ENCODE results near the gene BEAN1. TPM values are rescaled to one million over a fixed set of nuclear protein-coding genes. Genes with fewer than 3 reads are reported as not detected.

BEAN1 gene
- total RNA-seq, 4 donors from 2014 or later, result not detected

DNA sequence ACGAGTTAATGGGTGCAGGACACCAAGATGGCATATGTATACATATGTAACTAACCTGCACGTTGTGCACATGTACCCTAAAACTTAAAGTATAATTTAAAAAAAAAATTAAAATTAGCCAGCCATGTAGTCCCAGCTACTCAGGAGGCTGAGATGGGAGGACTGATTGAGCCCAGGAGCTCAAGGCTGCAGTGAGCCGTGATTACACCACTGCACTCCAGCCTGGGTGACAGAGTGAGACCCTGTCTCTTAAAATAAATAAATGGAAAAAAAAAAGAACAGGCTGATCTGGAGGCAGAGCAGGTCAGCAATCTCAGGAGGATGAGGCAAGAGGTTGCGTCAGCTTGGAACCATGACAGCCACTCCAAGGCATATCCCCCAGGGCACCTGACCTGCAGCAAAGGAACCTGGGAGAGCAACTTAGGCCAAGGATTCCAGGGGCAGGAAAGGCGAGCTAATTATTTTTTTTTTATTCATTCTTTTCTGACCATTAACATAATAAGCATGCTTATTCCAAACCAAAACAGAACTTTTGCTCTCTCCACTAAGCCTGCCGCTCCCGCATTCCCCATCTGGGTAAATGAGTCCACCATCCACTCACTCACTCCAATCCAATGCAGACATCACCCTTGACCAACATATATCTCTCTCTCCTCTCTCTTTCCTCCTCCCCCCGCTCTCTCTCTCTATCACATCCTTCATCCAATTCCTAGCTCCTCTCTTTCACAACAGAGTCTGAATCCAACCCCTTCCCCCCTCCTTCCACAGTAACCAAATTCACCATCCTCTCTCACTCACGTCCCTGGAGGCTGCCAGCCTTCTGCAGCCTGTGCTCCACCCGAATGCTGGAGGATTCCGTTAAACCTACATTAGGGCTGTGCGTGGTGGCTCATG, 75.2 kb downstream of the BEAN1 start:
- Histone ChIP-seq H3K9me3 (no peaks in the 10 kb centered on the region), H3K36me3 (no peaks in the 10 kb centered on the region), H3K4me3 (no peak overlapping the region), H3K27ac (no peak overlapping the region), H3K27me3 (no peaks in the 10 kb centered on the region), H3K4me1 (no peaks in the 10 kb centered on the region)
- TF ChIP-seq CTCF (IDR thresholded peaks at IDR 0.05) (no peak), POLR2A (IDR thresholded peaks at IDR 0.05) (no peak)
- DNase-seq, result peak in 2 of 3 donors; percentile 16 to 70

DNA sequence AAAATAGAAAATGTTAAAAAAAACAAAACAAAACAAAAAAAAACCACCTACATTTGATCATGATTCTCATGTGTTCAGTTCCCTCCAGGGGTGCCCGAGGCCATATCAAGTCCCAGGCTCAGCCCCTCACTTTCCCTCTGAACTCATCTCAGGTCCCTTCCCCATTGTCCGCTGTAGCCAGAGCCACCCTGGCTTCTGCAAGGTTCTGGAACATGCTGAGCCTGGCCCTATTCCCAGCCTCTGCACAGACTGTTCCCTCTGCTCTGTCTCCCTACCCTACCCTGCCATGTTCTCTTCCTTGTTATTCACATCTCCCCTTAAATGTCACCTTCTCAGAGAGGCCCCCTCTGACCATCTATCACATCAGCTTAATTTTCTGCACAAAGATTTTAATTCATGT, 75.9 kb downstream of the BEAN1 start:
- peak in 2 of 3 donors; percentile 12 to 45 for DNase-seq
- H3K4me1 ChIP-seq, result no peaks in the 10 kb centered on the region
- TF ChIP-seq CTCF (IDR thresholded peaks at IDR 0.05) (no peak), POLR2A (IDR thresholded peaks at IDR 0.05) (no peak)
- no peaks in the 10 kb centered on the region for H3K36me3 ChIP-seq
- H3K27me3 ChIP-seq, result no peaks in the 10 kb centered on the region
- no peaks in the 10 kb centered on the region for H3K9me3 ChIP-seq
- no peak overlapping the region for H3K27ac ChIP-seq
- H3K4me3 ChIP-seq, result no peak overlapping the region

GRCh38 chr16:66503612-66504011, 76.5 kb downstream of the BEAN1 start:
- Histone ChIP-seq H3K4me3 (no peak overlapping the region), H3K9me3 (no peaks in the 10 kb centered on the region), H3K27ac (no peak overlapping the region), H3K4me1 (peaks cover 0 to 4% (median 0%) of the 10 kb centered on the region in 4 donors), H3K36me3 (no peaks in the 10 kb centered on the region), H3K27me3 (no peaks in the 10 kb centered on the region)
- no peak for DNase-seq
- TF ChIP-seq POLR2A (IDR thresholded peaks at IDR 0.05), result no peak
- TF ChIP-seq CTCF (IDR thresholded peaks at IDR 0.05), result no peak

DNA sequence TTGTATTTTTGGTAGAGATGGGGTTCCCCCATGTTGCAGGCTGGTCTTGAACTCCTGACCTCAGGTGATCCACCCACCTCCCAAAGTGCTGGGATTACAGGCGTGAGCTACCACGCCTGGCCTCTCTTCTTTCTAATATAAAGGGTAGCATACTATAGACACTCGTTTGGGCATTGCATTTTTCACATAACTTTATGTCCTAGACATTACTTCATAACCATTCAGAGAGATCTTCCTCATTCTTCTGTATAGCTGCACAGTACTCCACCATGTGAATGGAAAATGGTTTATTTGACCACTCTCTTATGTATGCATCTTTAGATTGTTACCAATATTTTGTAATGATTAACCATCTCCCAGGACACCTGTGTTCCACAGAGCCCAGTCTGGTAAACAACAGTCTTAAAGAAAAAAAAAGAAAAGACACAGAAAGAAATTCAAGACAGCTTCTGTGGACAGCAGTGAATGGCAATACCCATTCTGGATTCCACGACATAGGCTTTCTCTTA, 80.7 kb downstream of the BEAN1 start:
- TF ChIP-seq POLR2A (IDR thresholded peaks at IDR 0.05), result no peak
- TF ChIP-seq CTCF (IDR thresholded peaks at IDR 0.05), result no peak
- Histone ChIP-seq H3K27ac (peak overlapping the region in 1 of 4 donors; percentile 44), H3K4me1 (peaks cover 0 to 8% (median 3%) of the 10 kb centered on the region in 4 donors), H3K9me3 (no peaks in the 10 kb centered on the region), H3K4me3 (no peak overlapping the region), H3K36me3 (peaks cover 0 to 14% (median 0%) of the 10 kb centered on the region in 3 donors), H3K27me3 (no peaks in the 10 kb centered on the region)
- peak in 1 of 3 donors; percentile 26 for DNase-seq

DNA sequence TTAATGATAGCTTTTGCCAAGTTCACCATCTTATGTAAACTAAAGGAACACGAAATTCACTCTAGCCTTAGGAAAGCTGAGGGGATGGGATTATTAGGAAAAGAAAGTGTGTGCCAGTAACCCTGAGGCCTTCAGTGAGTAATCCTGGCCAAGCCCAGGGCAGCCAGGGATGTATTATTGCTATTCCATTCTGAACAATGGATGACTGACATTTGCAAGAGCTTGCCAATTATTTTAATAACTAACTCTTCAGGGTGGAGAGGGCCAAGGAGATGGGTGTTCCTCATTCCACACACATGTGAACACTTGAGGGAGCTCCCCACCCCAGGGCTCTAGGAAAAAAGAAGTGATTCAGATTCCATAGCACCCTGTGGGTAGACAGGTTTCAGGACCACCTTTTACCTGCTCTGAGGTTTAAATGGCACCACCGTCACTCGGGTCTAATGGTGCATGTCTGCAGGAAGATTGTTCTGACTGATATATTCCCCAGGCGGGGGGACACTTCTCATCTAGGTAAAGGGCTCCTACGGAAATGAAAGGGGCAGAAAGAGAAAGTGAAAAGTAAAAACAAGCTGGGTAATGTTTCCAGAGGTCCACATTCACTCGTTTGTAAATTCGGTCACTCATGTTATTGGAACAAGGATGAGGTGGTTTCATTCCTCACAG, 81.3 kb downstream of the BEAN1 start:
- TF ChIP-seq POLR2A (IDR thresholded peaks at IDR 0.05), result no peak
- no peak for TF ChIP-seq CTCF (IDR thresholded peaks at IDR 0.05)
- DNase-seq, result peak; percentile 15 to 49 (median 20)
- peak overlapping the region in 1 of 4 donors; percentile 44 for H3K27ac ChIP-seq
- peaks cover 0 to 14% (median 0%) of the 10 kb centered on the region in 3 donors for H3K36me3 ChIP-seq
- no peaks in the 10 kb centered on the region for H3K9me3 ChIP-seq
- peaks cover 0 to 8% (median 3%) of the 10 kb centered on the region in 4 donors for H3K4me1 ChIP-seq
- H3K27me3 ChIP-seq, result no peaks in the 10 kb centered on the region
- no peak overlapping the region for H3K4me3 ChIP-seq

All from Peyer's patch (tissue), 4 donors.